Measurements from ENCODE around the gene HHATL. TPM values are rescaled to one million over a fixed set of nuclear protein-coding genes. Genes with fewer than 3 reads are reported as not detected.

HHATL gene
- total and polyA plus RNA-seq, 2 donors (not counting 1 experiment from before 2014, with no cell fraction given): not detected

- Histone ChIP-seq H3K9ac (ENCODE audit: insufficient read depth, low read length) (no peak overlapping the region), H3K27ac (ENCODE audit: insufficient read depth, low read length) (no peak overlapping the region), H3K4me1 (ENCODE audit: control insufficient read depth, extremely low read depth, insufficient read depth, low read length) (no peaks in the 10 kb centered on the region), H3K4me2 (ENCODE audit: extremely low read depth, insufficient read depth, low read length) (no peak overlapping the region), H4K20me1 (ENCODE audit: control insufficient read depth, extremely low read depth, insufficient read depth, low read length) (no peaks in the 10 kb centered on the region), H3K36me3 (ENCODE audit: control insufficient read depth, insufficient read depth, low read length) (no peaks in the 10 kb centered on the region), H3K79me2 (ENCODE audit: control insufficient read depth, insufficient read depth, low read length) (no peaks in the 10 kb centered on the region), H3K4me3 (replicated peaks in 1 of 4; ENCODE audit: control extremely low read depth in 1 of 4, insufficient read depth in 1 of 4, low read depth in 3 of 4, low read length in 4 of 4) (no peak overlapping the region), H2AFZ (ENCODE audit: low read length) (no peak overlapping the region), H3K9me3 (ENCODE audit: control insufficient read depth, insufficient read depth, low read depth, low read length) (no peaks in the 10 kb centered on the region), H3K27me3 (ENCODE audit: control insufficient read depth, insufficient read depth, low read length) (peaks cover 3% of the 10 kb centered on the region)
- no peak for DNase-seq (ENCODE audit: low read depth in 2 of 2)
- TF ChIP-seq, protein P1, sequence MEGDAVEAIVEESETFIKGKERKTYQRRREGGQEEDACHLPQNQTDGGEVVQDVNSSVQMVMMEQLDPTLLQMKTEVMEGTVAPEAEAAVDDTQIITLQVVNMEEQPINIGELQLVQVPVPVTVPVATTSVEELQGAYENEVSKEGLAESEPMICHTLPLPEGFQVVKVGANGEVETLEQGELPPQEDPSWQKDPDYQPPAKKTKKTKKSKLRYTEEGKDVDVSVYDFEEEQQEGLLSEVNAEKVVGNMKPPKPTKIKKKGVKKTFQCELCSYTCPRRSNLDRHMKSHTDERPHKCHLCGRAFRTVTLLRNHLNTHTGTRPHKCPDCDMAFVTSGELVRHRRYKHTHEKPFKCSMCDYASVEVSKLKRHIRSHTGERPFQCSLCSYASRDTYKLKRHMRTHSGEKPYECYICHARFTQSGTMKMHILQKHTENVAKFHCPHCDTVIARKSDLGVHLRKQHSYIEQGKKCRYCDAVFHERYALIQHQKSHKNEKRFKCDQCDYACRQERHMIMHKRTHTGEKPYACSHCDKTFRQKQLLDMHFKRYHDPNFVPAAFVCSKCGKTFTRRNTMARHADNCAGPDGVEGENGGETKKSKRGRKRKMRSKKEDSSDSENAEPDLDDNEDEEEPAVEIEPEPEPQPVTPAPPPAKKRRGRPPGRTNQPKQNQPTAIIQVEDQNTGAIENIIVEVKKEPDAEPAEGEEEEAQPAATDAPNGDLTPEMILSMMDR (conservative IDR thresholded peaks at IDR 0.05 in 1 of 2, IDR thresholded peaks at IDR 0.05 in 1 of 2; ENCODE audit: low read depth in 1 of 2, low read length in 2 of 2): no peak
- TF ChIP-seq EZH2 (IDR thresholded peaks at IDR 0.05; ENCODE audit: low read length, missing control alignments): no peak
Measured at GRCh38 chr3:42667096-42667522, 35.5 kb downstream of the HHATL start.

GRCh38 chr3:42666577-42666998 is 36.0 kb downstream of the HHATL start:
- no peak for TF ChIP-seq EZH2 (IDR thresholded peaks at IDR 0.05; ENCODE audit: low read length, missing control alignments)
- TF ChIP-seq, protein P1 (conservative IDR thresholded peaks at IDR 0.05 in 1 of 2, IDR thresholded peaks at IDR 0.05 in 1 of 2; ENCODE audit: low read depth in 1 of 2, low read length in 2 of 2): no peak
- no peak overlapping the region for H3K9ac ChIP-seq (ENCODE audit: insufficient read depth, low read length)
- no peak overlapping the region for H3K4me2 ChIP-seq (ENCODE audit: extremely low read depth, insufficient read depth, low read length)
- H4K20me1 ChIP-seq (ENCODE audit: control insufficient read depth, extremely low read depth, insufficient read depth, low read length): no peaks in the 10 kb centered on the region
- no peaks in the 10 kb centered on the region for H3K79me2 ChIP-seq (ENCODE audit: control insufficient read depth, insufficient read depth, low read length)
- H3K36me3 ChIP-seq (ENCODE audit: control insufficient read depth, insufficient read depth, low read length): peaks cover 3% of the 10 kb centered on the region
- H3K9me3 ChIP-seq (ENCODE audit: control insufficient read depth, insufficient read depth, low read depth, low read length): no peaks in the 10 kb centered on the region
- no peaks in the 10 kb centered on the region for H3K4me1 ChIP-seq (ENCODE audit: control insufficient read depth, extremely low read depth, insufficient read depth, low read length)
- DNase-seq (ENCODE audit: low read depth in 2 of 2): no peak
- peaks cover 3% of the 10 kb centered on the region for H3K27me3 ChIP-seq (ENCODE audit: control insufficient read depth, insufficient read depth, low read length)
- no peak overlapping the region for H3K4me3 ChIP-seq (replicated peaks in 1 of 4; ENCODE audit: control extremely low read depth in 1 of 4, insufficient read depth in 1 of 4, low read depth in 3 of 4, low read length in 4 of 4)
- H2AFZ ChIP-seq (ENCODE audit: low read length): no peak overlapping the region
- H3K27ac ChIP-seq (ENCODE audit: insufficient read depth, low read length): no peak overlapping the region

GRCh38 chr3:42666022-42666421 is 36.6 kb downstream of the HHATL start:
- peaks cover 3% of the 10 kb centered on the region for H3K27me3 ChIP-seq (ENCODE audit: control insufficient read depth, insufficient read depth, low read length)
- H3K4me3 ChIP-seq (replicated peaks in 1 of 4; ENCODE audit: control extremely low read depth in 1 of 4, insufficient read depth in 1 of 4, low read depth in 3 of 4, low read length in 4 of 4): no peak overlapping the region
- DNase-seq (ENCODE audit: low read depth in 2 of 2): no peak
- no peak overlapping the region for H3K9ac ChIP-seq (ENCODE audit: insufficient read depth, low read length)
- no peaks in the 10 kb centered on the region for H3K9me3 ChIP-seq (ENCODE audit: control insufficient read depth, insufficient read depth, low read depth, low read length)
- H3K4me1 ChIP-seq (ENCODE audit: control insufficient read depth, extremely low read depth, insufficient read depth, low read length): no peaks in the 10 kb centered on the region
- no peak for TF ChIP-seq EZH2 (IDR thresholded peaks at IDR 0.05; ENCODE audit: low read length, missing control alignments)
- TF ChIP-seq, protein P1 (conservative IDR thresholded peaks at IDR 0.05 in 1 of 2, IDR thresholded peaks at IDR 0.05 in 1 of 2; ENCODE audit: low read depth in 1 of 2, low read length in 2 of 2): no peak
- H3K79me2 ChIP-seq (ENCODE audit: control insufficient read depth, insufficient read depth, low read length): no peaks in the 10 kb centered on the region
- H3K4me2 ChIP-seq (ENCODE audit: extremely low read depth, insufficient read depth, low read length): no peak overlapping the region
- no peaks in the 10 kb centered on the region for H4K20me1 ChIP-seq (ENCODE audit: control insufficient read depth, extremely low read depth, insufficient read depth, low read length)
- H2AFZ ChIP-seq (ENCODE audit: low read length): no peak overlapping the region
- no peak overlapping the region for H3K27ac ChIP-seq (ENCODE audit: insufficient read depth, low read length)
- H3K36me3 ChIP-seq (ENCODE audit: control insufficient read depth, insufficient read depth, low read length): peaks cover 3% of the 10 kb centered on the region

All from fibroblast of lung (primary cell).